GM12878 (cell line): ENCODE data around the gene SCP2.

ENCODE experiments used
- CTCF ChIP-seq, 3 experiments: IDR thresholded peaks in 2 of 3; conservative IDR thresholded peaks in 1 of 3; 2 replicates each; pipeline ENCODE4 v1.5.1; 2011; ENCODE audit warnings: low read depth in 3 of 3, low read length in 3 of 3, mild to moderate bottlenecking in 3 of 3, control low read depth in 2 of 3, moderate library complexity in 2 of 3, inconsistent platforms in 1 of 3, mixed read lengths in 1 of 3; ENCODE audit not compliant: control insufficient read depth in 2 of 3, insufficient read depth in 1 of 3; ENCODE audit errors: extremely low read depth in 1 of 3
- HDGF ChIP-seq: fragments of 450-650 bp; IDR thresholded peaks from 2 replicates; pipeline ENCODE4 v1.6.1; 2016; ENCODE audit warnings: antibody characterized with exemption
- RAD21 ChIP-seq: IDR thresholded peaks from 2 replicates; pipeline ENCODE4 v1.6.1; 2011; ENCODE audit warnings: mild to moderate bottlenecking, low read depth, low read length, moderate library complexity; ENCODE audit not compliant: insufficient read depth
- TAF1 ChIP-seq: IDR thresholded peaks from 2 replicates; pipeline ENCODE4 v1.6.1; 2011; ENCODE audit warnings: mild to moderate bottlenecking, low read depth, low read length, borderline replicate concordance

GRCh38 chr1:53061123-53061858, 134.2 kb downstream of the SCP2 start:
- TF ChIP-seq RAD21 (no peak), CTCF (IDR thresholded peaks at IDR 0.05 in 2 of 3, conservative IDR thresholded peaks at IDR 0.05 in 1 of 3; ENCODE audit: control insufficient read depth in 2 of 3, extremely low read depth in 1 of 3, insufficient read depth in 1 of 3, low read depth in 3 of 3, low read length in 3 of 3) (no peak), TAF1 (no peak), HDGF (no peak)
